Stimulated activated CD4-positive, alpha-beta T cell treated with anti-CD3 and anti-CD28 coated beads, Interleukin-1b, Interleukin-23, amount 100 ng/mL, for 4 hours (primary cell): ENCODE results near the gene ST6GALNAC6.

Experiments used
- DNase-seq, 2 donors: peaks; one replicate each; pipeline ENCODE4 v3.0.0-alpha.2; 2020; ENCODE audit warnings: low read depth in 2 of 2

Gene ST6GALNAC6

GRCh38 chr9:127931092-127931881 is 31.9 kb upstream of the ST6GALNAC6 start:
- DNase-seq: no peak

GRCh38 chr9:127930231-127931091 is 31.1 kb upstream of the ST6GALNAC6 start, which contains the start of gene PIP5KL1:
TSS of gene PIP5KL1 (minus strand) at chr9:127930777. CDS start at chr9:127930752, 25 bp downstream.
- DNase-seq: peak; percentile 45 to 65

- DNase-seq: no peak
Measured at GRCh38 chr9:127929625-127929979, 30.2 kb upstream of the ST6GALNAC6 start.

- DNase-seq: no peak
Measured at GRCh38 chr9:127928676-127929624, 29.5 kb upstream of the ST6GALNAC6 start.

DNA sequence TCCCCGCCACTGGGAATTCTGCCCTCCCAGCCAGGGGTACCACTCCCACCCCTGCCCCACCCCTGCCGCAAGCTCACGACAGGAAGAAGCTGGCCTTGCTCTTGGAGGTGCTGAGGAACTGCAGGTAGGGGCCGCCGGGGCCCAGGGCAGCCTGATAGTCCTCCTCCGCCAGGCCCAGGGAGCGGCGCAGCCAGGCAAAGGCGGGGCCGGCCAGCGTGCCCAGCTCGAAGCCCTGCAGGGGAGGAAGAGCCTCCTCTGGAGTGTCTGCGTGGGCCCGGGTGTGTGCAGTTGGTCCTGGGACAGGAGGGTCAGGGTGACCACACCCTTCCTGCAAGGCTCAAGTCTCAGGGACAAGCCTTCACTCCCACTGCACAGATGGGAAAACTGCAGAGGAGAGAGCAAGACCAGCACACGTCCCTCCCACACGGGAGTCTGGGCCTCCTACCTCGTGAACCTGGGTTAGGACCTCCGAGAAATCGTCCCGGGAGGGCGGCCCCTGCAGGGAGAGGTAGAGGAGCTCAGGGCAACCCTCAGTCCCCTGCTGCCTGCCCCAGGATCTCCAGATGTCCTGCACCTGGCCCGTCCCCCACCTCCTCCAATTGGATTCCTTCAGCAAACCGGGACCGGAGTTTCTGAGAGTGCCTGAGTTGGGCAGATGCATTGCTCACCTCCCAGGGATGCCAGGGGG is 28.7 kb upstream of the ST6GALNAC6 start:
- no peak for DNase-seq

- DNase-seq: peak; percentile 69 to 70
Measured at GRCh38 chr9:127927201-127927987, 28.0 kb upstream of the ST6GALNAC6 start.

- no peak for DNase-seq
Measured at GRCh38 chr9:127926906-127927200, 27.4 kb upstream of the ST6GALNAC6 start.

DNA sequence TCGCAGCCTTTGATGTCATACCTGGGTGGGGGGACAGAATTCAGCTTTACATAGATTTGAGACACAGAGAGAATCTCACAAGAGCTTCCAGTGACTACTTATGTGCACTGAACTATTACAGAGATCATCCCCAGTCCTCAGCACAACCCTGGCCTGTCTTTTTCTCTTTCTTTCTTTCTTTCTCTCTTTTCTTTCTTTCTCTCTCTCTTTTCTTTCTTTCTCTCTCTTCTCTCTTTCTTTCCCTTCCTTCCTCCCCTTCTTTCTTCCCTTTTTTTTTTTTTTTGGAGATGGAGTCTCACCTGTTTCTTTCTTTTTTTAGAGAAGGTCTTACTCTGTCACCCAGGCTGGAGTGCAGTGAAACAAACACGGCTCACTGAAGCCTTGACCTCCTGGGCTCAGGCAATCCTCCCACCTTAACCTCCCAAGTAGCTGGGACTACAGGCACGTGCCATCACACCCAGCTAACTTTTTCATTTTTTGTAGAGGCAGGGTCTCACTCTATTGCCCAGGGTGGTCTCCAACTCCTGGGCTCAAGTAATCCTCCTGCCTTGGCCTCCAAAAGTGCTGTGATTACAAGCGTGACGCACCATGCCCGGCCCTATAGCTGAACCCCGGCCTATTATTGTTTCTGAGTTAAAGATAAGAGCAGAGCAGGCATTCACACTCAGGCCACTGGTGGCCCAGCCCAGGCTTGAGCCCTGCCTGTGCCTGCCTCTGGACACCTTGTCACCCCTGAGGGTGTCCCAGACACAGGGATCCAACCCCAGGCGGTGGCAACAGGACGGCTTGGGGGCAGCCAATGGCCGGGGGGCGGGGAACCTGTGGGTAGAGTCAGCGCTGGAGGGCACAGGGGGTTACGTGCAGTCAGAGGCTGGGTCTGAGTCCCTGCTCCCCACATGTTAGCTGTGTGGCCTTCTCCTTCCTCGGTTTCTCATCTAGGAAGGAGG is 26.8 kb upstream of the ST6GALNAC6 start:
- no peak for DNase-seq

- no peak for DNase-seq
Measured at GRCh38 chr9:127924736-127925444, 25.5 kb upstream of the ST6GALNAC6 start.

- DNase-seq: no peak
Measured at GRCh38 chr9:127923771-127924170, 24.4 kb upstream of the ST6GALNAC6 start.

- no peak for DNase-seq
Measured at GRCh38 chr9:127923046-127923445, 23.6 kb upstream of the ST6GALNAC6 start.

DNA sequence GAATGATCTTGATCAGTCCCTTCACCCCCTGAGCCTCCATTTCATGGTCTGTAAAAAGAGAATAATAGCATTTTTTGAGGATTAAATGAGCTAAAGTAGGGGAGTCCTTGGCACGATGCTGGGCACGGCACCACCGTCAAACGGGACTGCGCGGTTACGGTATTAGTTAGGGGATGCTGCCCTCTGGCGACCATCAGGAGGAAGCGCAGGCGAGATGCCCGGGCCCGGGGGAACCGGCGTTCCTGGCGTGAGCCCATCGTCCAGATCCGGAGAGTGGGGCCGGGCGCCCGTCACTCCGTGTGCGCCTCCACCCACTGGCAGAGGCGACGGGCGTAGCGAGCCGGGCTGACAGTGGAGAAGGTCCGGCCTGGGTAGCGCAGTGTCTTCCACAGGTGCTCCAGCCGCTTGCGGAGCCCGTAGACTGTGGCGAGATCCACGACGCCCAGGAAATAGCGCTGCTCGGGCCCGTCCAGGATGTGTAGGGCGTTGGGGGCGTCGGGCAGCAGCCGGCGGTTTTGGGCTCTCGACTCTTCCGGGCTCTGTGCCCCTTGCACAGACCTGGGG is 22.2 kb upstream of the ST6GALNAC6 start:
- peak; percentile 71 to 78 for DNase-seq

DNA sequence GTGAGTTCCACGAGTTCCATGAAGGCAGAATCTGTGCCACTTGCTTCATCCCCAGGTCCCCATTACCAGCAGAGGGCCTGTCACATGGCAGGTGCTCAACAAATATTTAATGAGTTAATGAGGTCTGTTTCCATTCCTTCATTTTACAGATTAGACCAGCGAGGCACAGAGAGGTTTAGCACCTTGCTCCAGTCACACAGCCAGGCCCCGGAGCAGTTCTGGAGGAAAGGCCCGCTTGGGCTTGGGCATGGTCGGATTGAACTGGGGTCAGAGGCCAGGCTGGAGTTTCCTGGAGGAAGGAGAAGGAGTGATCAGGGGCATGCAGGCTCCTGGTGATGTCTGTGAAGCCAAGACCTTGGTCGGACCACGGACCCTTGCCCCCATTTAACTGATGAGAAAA is 21.4 kb upstream of the ST6GALNAC6 start:
- no peak for DNase-seq

DNA sequence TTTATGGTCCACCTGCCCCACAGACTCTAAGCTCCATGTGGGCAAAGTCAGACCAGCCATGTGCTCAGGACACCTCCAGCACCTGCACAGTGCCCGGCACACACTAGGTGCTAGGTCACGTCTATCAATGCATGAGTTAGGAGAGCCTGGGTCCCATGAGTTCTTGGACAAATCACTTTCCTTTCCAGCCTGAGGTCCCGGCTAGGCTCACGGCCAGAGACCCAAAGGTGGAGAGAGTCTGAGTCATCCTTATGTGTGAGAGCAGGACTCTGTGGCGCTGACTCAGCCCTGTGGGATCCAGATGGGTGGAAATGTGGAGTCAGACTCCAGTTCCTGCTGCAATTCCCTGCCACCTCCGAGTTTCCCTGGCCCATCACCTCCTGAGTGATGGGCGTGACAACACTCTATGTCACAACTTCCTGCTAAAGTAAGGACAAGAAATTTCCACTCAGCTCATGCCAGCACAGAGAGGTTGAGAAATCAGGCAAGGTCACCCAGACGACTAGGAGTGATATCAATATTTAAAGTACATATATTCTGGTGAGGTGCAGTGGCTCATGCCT is 19.9 kb upstream of the ST6GALNAC6 start:
- DNase-seq: no peak

DNA sequence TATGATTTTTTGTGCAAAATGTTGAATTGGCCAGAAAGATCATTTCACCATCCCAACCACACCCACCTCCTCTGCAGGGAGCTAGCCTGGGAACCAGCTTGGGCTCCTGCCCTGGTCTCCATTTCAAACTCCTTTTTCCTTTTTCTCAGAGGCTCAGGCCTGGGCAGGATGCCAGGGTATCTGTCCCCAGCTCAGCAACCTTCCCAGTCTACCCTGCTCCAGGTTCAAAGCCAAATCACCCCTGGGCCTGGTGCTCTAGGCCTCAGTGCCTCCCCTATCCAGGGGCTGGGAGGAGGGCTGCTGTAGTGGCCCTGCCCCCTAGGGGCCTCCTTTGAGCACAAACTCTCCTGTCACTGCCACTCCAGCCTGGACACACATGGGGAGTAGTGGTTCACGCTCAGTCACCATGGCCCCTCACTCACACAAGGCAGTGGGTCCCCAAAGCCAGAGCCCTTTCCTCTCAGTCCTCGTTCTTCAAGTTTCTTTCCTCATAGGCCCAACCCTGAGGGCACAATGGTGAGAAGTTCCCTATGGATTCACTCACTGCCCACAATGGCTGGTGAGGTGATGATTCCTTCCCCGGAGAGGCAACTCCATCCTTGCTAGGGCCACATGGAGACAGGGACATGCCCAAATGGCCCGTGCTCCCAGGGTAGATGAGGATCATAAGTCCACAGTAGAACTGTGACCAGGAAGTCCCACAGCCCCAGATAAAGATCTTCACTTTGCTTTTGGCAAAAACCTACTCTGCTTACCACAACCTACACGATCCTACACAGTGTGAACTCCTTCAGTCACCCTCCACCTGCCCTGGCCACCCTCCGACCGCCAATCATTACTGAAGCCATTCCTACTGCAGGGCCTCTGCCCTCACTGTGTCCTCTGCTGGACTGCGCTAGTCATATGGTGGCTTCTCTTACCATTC is 19.0 kb upstream of the ST6GALNAC6 start:
- no peak for DNase-seq

- DNase-seq: no peak
Measured at GRCh38 chr9:127917603-127918002, 18.2 kb upstream of the ST6GALNAC6 start.
